Suppressor macrophage (primary cell): ENCODE results near the gene WWC2.
A peak's percentile ranks its signal among the peaks of the same experiment; 100 is the strongest.
"Not testable (repeated sequence)": the region's sequence is repeated elsewhere in the genome, so short reads cannot be mapped to it uniquely, and the experiment has no call there.

Experiments used
- DNase-seq, 4 experiments: peaks; one replicate each; pipeline ENCODE4 v3.0.0-alpha.2; 2020 to 2022

The WWC2 gene

DNA sequence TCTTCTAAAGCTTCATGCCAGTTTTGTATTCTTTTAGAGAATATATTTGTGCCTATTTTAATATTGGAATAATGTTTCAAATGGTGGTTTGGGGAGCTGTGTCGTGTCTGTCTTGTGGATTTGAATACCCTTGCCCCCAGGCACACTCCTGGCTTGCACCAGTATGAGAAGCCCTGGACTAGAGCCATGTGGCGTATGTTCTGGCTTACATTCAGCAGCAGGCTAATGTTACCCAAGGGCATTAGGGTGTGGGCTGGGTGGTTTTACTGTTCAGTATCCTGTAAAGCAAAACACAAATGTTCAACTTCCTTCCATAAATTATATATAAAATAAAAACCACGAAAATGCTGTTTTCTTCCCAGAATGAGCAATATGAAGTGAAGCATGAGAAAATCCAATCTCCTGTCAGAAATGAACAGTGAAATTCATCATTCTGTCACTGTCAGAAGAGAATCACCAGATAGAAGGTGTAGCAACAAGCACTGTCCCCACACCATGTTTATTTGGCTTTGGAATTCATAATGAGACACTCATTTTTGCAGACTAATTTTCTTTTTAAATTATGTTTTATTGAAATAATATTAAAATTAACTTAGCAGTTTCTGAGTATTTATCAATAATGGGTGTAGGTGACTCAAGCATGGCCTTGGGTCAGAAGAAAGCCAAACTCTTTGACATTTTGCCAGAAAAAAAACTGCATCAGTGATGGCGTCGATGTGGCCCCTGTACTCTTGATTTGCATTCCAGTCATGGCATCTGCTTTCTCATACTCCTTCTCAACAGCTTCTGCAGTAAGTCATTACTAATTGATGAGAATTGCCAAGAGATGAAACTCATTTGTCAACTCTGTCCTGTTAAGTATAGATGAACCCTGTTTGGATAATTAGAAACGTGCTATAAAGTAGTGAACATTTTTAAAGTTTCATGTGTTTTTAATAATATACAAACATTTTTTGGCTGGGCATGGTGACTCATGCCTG lies 43.8 kb downstream of the WWC2 start:
- DNase-seq = peak in 3 of 4 experiments; percentile 13 to 32 (median 19)

DNA sequence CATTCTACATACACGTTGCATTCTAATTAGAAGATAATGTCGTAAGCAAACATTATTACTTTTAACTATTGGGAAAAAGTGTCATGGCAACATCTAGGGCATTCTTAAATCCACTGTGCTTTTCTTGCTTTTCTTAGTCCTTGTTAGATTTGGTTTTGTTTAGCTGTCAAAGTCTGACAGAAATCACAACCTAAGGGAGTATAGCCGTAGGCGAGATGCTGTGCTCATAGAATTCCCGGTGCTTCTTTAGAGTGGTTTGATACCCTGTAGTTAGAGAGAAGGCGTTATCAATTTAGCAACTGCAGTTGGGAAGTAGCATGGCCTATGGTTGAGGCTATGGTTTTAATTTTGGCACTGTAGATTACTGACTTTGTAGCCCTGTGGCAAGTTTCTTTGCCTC lies 45.7 kb downstream of the WWC2 start:
- DNase-seq = no peak

DNA sequence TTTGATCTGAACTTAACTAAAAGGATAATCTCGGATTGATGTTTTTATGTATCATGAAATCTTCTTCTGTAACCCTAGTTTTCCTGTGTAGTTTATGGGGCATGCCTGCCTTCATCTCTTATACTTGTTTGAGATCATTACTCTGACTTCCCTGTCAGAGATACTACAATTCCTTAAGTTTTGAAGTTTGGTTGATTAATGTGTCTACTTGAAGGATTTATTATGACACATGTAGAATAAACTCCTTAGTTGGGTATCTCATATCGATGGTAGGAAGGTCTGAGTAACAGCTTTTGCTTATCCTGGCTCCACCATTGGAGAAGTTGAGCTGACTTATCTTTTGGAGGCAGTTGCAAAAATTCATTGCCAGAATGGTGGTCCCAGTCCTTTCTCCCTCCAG lies 46.7 kb downstream of the WWC2 start:
- no peak for DNase-seq

DNA sequence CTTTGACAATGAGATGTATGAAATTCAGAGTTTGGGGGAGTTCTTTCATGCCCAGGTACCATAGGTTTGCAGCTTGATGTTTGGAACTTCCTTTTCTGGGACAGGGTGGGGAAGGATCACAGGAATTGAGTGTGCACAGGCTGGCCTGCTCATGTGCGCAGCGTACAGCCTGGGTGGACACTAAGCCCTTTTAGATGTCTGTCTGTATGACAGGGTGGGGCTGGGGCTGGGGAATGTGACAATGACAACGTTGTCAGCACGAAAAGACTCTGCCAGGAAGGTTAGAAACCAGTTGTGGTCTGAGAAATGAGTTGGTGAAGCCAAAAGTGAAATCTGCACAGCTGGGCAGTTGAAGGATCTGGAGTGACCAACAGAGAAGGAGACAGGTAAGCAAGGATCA lies 47.4 kb downstream of the WWC2 start:
- DNase-seq = no peak

DNA sequence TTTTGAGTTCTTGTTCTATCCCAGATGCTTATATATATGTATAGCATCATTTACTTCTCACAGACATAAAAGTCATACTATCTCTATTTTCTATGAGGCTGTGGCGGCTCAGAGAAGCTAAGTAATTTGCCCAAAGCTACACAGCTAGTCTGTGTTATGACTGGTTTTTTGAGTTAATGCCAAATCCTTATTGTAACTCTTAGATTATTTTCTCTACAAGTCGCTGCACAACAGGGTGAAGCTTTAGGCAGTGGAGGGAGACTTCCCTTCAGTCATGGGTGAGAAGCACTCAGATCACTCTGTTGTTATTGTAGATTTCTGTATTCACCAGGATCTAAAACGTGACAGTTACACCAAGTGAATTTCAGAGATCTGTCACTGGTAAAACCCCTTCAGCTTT lies 48.1 kb downstream of the WWC2 start:
- DNase-seq = no peak

DNA sequence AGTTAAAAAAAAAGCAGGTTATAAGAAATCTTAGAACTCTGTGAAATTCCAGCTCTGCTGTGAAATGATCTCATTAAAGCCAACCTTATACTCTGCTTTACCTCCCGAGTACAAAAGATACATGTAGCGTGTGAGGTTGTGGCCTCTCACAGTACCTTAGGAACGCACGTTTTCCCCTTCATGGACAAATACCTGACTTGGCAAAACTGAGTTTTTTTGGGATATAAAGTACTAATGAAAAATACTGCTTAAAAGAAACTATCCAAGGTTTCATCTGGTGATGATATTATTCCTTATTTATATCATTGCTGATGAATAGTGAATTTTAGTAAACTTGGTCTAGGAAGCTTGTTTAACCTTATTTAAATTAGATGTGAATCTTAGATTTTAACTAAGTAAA lies 48.9 kb downstream of the WWC2 start:
- DNase-seq = no peak

DNA sequence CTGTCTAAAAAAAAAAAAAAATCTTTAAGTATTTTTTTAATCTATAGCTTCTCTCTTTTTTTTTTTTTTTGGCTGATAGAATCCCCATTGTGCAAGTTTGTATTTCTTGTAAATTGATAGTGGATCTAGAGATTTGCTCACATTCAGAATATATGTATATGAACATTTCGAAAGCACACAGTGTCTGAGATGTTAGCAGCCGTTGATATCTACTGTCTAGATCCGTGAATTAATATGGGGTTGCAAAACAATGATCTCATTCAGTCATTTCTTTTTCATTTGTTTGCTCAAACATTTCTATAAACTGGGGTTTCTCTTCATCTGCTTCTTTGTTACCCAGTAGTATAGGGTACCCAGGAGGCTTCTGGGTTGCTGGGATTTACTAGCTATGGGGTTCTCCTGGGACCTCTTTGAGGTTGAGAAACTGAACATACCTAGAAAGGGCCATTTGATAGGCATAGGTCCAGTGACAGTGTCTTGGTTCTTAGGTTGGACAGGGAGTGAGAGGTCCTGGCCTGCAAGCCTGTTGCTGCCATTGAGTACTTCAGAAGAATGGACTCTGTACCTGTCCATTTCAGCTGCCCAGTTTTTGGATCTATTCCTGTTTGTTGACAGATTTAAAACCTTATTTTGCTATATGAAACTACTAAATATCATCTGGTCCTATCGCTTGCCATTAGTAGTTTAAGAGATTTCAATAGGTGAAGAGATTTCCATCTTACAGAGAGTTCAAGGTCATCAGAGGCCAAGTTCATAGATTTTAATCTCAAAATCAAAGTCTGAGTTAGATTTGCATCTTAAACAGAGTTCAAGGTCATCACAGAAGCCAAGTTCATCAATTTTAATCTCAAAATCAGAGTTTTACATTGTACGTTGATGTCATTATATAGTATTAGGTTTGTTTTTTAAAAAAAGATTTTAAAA lies 50.8 kb downstream of the WWC2 start:
- DNase-seq = no peak

DNA sequence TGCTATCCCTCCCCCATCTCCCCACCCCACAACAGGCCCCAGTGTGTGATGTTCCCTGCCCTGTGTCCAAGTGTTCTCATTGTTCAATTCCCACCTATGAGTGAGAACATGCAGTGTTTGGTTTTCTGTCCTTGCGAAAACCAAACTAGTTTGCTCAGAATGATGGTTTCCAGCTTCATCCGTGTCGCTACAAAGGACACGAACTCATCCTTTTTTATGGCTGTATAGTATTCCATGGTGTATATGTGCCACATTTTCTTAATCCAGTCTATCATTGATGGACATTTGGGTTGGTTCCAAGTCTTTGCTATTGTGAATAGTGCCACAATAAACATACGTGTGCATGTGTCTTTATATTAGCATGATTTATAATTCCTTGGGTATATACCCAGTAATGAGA lies 51.6 kb downstream of the WWC2 start:
- not testable (repeated sequence) for DNase-seq

DNA sequence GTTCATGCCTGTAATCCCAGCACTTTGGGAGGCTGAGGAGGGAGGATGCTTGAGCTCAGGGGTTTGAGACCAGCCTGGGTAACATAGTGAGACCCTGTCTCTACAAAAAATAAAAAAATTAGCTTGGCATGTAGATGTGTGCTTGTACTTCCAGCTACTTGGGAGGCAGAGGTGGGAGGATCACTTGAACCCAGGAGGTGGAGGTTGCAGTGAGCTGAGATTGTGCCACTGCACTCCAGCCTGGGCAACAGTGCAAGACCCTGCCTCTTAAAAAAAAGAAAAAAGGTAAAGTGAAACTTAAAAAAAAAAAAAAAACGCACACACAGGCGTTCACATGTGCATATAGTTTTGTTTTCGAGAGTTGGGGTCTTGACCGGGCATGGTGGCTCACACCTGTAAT lies 53.2 kb downstream of the WWC2 start:
- not testable (repeated sequence) for DNase-seq

DNA sequence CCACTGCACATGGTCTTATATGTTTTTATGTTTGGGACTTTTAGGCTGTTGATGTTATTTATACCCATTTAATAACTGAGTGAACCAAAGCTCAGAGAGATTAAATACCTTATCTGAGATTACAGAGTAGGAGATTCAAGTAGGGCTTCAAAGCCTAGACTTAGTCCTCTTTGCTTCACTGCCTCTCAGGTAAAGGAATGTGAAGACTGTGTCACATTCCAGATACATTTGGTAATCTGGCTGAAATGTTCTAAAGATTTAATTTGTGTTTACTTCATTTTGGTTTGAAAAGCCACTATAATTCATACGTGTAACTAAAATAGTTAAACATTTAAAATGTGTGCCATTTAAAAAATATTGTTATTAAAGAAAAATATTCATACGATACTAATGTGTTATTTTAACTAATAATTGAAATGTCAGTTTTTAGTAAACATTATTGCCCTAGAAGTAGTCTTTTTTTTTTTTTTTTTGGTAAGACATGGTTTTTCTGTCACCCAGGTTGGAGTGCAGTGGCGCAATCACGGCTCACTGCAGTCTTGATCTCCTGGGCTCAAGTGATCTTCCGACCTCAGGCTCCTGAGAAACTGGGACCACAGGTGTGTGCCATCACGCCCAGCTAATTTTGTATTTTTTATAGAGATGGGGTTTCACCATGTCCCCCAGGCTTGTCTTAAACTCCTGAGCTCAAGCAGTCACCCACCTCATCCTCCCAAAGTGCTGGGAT lies 54.3 kb downstream of the WWC2 start:
- DNase-seq = no peak

DNA sequence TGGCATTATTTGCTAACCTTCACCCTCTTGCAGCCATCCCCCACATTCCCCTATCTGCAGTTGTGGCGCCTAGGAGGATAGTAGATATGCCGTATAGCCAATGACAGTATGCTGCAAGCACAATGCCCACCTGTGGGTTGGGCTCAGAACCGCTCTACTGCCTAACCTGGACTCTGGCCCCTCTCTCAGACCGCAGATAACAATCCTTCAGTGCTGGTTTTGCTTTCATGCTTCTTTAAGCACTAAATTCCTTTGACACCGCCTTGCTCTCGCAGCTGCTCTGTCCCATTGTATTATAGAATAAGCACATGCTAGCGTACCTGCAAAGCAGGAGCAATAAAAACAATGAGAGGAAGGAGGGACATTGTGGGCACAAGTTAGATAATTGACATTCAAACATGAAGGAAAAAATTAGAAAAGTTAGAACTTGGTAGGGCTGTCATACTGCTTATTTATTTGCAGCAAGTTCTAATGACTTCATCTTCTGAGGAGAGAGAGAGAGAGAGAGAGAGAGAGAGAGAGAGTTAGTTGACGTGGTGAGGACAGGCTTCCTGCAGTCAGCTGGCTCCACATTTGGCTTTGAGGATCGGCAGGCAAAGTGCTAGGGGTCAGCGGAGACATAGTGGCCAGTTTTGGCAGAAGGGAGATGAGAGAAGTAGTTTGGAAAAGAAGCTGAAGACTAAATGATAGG lies 55.8 kb downstream of the WWC2 start:
- DNase-seq = no peak

DNA sequence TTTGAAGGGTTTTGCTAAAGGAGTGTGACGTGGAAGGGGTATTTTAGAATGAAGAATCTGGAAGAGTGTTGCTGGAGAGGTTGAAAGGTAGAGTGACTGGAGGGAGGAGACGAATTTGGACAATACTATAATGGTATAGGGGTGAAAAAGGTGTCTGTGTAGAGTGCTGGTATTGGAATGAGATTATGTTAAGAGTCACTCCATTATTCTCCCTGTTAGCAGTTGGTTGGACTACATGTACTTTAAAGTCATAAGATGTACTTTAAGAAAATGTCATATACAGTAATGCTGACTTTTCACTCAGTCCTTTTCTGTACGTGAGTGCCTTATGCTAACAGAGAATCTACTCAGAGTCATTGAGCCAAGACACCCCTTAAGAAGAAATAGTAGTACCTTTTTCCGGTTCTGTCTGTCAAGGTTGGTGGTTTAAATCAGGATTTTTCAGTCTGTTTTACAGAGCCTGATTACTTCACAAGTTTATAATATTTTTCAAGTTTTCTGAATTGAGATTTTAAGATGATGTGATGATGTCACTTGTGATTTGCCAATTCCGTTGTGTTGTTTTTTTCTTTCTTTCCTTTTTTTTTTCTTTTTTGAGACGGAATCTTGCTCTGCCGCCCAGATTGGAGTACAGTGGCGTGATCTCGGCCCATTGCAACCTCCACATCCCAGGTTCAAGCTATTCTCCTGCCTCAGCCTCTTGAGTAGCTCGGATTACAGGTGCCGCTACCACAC lies 56.6 kb downstream of the WWC2 start:
- no peak for DNase-seq

DNA sequence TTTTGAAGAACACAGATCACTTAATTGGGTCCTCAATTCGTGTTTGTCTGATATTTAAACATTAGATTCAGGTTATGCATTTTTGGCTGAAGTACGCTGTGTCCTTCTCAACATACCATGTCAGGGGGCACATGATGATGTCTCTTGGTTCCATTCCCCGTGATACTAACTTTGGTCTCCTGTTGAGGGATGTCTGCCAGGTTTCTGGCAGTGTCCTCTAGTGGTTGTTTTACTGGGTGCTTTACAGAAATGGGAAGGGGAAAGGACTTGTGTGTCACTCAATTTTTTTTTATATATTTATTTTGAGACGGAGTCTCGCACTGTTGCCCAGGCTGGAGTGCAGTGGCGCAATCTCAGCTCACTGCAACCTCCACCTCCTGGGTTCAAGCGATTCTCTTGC lies 58.2 kb downstream of the WWC2 start:
- peak in 1 of 4 experiments; percentile 5 for DNase-seq

DNA sequence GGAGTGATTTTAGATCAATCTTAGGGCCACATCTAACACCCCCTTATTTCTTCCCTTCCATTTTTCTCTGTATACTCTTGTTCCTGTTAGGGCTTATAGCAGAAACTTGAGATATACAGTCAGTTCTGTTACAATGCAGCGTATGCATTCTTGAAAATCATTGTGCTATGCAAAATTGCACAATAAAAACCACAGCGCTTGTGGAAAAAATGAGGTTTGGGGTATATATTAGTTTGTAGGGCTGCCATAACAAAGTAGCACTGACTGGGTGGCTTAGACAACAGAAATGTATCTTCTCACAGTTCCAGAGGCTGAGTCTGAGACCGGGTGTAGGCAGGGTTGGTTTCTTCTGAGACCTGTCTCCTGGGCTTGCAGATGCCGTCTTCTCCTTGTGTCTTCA lies 59.0 kb downstream of the WWC2 start:
- DNase-seq = peak; percentile 39 to 70 (median 51)

DNA sequence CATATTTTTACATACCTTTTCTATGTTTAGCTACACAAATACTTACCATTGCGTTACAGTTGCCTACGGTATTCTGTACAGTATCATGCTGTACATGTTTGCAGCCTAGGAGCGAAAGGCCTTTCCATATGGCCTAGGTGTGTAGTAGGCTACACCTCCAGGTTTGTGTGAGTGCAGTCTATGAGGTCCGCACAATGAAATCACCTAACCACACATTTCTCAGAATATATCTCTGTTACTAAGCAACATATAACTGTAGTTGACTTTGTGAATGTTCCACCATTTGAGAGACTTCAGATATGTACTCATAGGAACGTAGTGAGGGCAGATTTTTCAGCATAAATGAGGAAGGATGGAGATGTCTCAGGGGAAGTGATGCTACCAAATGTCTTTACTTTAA lies 62.6 kb downstream of the WWC2 start:
- DNase-seq = no peak

DNA sequence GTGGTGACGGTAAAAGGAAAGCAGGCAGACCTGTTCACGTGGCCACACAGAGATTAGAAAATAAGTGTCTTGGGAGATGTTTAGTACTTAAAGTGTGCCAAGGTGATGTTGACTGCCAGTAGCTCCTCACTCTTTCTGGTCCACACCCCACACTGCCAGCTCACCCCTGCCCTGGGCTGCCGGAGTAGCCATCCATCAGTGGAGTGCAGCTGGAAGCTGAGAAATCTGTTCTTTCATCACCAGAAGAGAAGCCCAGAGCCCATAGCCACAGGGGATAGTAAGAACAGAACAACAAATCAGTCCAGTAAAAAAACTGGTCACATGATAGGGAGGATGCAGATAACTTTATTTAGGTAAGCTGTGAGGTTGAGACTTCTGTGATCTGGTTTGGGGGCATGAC lies 64.1 kb downstream of the WWC2 start:
- no peak for DNase-seq

DNA sequence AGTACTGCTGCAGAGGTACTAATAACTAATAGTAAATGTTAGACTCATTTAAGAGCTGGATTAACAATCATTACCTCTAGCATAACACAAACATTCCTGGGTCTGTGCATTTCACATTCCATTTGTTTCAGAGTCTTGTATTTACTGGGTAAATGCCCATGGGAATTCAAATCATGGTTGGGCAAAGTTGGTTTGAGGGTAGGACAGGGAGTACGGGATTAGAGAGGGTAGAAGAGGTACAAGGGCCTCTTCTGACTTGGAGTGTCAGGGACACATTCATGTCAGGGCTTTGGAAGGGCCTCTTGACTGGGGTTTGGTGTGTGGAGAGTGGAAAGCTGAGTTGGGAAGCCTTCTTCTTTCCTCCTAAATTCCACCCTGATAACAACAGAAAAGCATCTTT lies 65.9 kb downstream of the WWC2 start:
- no peak for DNase-seq

DNA sequence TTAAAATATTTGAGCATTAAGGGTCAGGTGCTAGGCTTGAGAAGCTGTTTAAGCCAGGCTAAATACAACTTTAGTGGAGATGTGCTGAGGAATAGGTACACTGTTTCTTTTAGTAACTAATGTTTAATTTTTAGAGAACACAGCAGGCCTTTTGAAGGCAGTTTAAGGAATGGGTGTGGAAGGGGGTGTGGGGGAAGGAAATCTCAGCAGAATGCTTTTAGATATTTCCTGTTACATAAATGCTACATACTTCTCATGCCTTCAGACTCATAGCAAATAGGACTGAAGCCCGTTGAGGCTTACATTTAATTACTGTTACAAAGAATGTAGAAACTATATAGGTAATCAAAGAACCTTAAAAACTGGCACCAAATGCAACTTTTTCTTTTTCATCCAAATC lies 66.3 kb downstream of the WWC2 start:
- DNase-seq = no peak

DNA sequence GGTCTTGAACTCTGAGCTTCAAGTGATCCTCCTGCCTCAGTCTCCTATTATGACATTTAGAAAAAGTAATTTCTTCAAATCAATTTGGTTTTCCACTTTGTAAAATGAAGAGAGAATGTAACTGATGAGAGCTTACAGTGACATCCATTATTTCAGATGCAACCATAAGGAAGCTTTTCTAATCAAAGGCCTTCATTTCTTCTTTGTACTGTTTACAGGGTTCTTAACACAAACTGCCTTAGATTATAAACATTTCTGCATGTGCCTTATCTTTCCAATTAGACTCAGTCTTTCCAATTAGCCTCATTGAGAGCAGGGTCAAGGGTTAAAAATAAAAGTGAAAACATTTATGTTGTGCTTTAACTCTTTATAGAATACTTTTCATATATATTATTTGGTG lies 71.8 kb downstream of the WWC2 start:
- DNase-seq = no peak

DNA sequence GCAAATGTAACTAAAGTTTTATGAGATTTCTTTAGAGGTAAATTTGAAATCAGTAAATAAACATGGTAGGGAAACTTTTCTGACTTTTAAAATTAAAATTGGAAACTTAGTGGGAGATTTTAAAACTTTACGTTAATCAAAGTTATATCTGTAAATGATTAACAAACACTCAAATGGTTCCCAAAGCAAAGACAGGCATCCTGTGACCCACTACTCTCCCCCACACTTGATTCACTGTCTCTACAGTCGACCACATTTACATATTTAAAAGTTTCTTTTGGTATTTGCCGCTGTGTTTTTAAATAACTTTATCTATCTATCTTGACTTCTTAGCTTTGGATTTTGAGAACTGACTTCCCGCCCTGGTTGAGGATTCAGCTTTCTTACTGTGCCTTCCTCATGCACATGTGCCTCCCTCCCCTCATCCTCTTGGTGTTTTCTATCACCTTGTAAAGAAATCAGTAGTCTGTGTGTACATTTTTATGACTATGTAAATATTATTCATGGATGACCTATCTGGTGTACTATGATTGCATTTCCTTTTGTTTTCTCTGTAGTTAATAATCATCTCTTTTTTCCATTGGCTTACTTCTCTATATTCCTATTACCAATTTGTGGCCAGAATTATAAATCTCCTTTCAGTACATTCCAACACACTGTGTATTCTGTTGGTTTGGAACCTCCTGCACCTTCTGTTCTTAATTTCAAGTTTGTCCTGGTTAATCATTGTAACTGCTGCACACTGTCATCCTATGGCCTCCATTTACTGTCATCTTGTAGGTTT lies 72.6 kb downstream of the WWC2 start:
- DNase-seq = no peak

DNA sequence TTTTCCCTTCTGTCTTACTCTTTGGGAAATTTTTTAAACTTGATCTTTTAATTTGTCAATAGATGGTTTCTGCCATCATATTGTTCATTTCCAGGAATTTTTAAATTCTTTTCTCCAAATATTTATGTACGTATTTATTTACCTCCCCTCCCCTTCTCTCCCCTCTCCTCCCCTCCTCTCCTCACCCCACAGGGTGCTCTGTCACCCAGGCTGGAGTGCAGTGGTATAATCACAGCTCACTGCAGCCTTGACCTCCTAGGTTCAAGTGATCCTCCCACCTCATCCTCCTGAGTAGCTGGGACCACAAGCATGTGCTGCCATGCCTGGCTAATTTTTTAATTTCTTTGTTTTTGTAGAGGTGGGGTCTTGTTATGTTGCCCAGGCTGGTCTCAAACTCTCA lies 73.8 kb downstream of the WWC2 start:
- no peak for DNase-seq
